Stomach (tissue), 9 donors: ENCODE measurements around the gene SLAMF9. TPM values are rescaled to one million over a fixed set of nuclear protein-coding genes. Genes with fewer than 3 reads are reported as not detected.

Source experiments
- DNase-seq, 2 donors: peaks; one replicate each; pipeline versions ENCODE4 v3.0.0 to v3.0.0-alpha.2; 2013 to 2019
- H3K27ac ChIP-seq, 5 donors: fragments of 200-600 bp in 4 of 5; sonication (generic) in 4 of 5; one replicate each; pipeline ENCODE4 v1.5.1; 2013 to 2019; ENCODE audit warnings: mild to moderate bottlenecking in 1 of 5, moderate library complexity in 1 of 5
- H3K27me3 ChIP-seq, 3 donors: fragments of 200-600 bp; sonication (generic); one replicate each; pipeline ENCODE4 v1.5.1; 2017 to 2019; ENCODE audit warnings: mixed run types in 1 of 3
- H3K36me3 ChIP-seq, 4 donors: fragments of 200-600 bp; sonication (generic); 1 replicate in 3 of 4; 2 replicates in 1 of 4; pipeline ENCODE4 v1.5.1; 2016 to 2019
- H3K4me1 ChIP-seq, 4 donors: fragments of 200-600 bp; sonication (generic); one replicate each; pipeline ENCODE4 v1.5.1; 2016 to 2019
- H3K4me3 ChIP-seq, 4 donors: fragments of 200-600 bp; sonication (generic) in 3 of 4; one replicate each; pipeline ENCODE4 v1.5.1; 2016 to 2019; ENCODE audit warnings: mild to moderate bottlenecking in 1 of 4
- H3K9me3 ChIP-seq, 4 donors: fragments of 200-600 bp; sonication (generic); one replicate each; pipeline ENCODE4 v1.5.1; 2016 to 2019
- EP300 ChIP-seq: sonication (generic); formaldehyde crosslinking; IDR thresholded peaks from one replicate; pipeline ENCODE4 v1.6.1; 2017; ENCODE audit warnings: antibody characterized with exemption
- POLR2A ChIP-seq, 4 donors: fragments of 450-650 bp; IDR thresholded peaks; one replicate each; pipeline ENCODE4 v1.6.1; 2016; ENCODE audit warnings: antibody characterized with exemption in 4 of 4, control low read depth in 2 of 4, mild to moderate bottlenecking in 1 of 4, moderate library complexity in 1 of 4
- POLR2AphosphoS5 ChIP-seq, 3 donors: sonication (generic); formaldehyde crosslinking; IDR thresholded peaks; one replicate each; pipeline ENCODE4 v1.6.1; 2016; ENCODE audit warnings: antibody characterized with exemption in 3 of 3
- WGBS, 5 donors: extraction: QIAGEN DNeasy Blood & Tissue Kit in 3 of 5; methylation state at CpG; one replicate each; pipeline versions ENCODE4 v1.1.5 to v1.1.7; 2013 to 2018; 5-methylcytosine and 5-hydroxymethylcytosine counted together
- intact Hi-C: fragments of 100-400 bp; cut with DNase I; formaldehyde crosslinking; loops from one replicate; pipeline ENCODE4 v1.15.1; 2023; ENCODE audit warnings: low total_unique reads
- polyA plus RNA-seq, 3 donors: library from polyadenylated mRNA; stranded (reverse); fragments of 200-250 nt; gene quantifications; one replicate each; pipeline ENCODE4 v1.2.3, GENCODE V29; 2013
- total RNA-seq, 5 donors: library from RNA; depleted of rRNA; stranded (reverse); fragments of >200 nt; gene quantifications; one replicate each; pipeline versions ENCODE4 v1.1.0 to v1.2.3, GENCODE V29; 2014 to 2016
- TF ChIP-seq, protein P1 (sequence below), 7 experiments: fragments of 450-650 bp in 4 of 7; fragments of 200-600 bp in 3 of 7; sonication (generic) in 3 of 7; IDR thresholded peaks; one replicate each; pipeline ENCODE4 v1.5.1; 2016 to 2019; ENCODE audit warnings: antibody characterized with exemption in 7 of 7, control low read depth in 2 of 7, mild to moderate bottlenecking in 1 of 7
- donor health status: healthy with polysubstance abuse.
- donor health status: Bipolar disorder and iron deficiency.
- donor health status: healthy.

Gene SLAMF9
- total and polyA plus RNA-seq, 8 donors, result 0.87 TPM; not detected in 7

DNA sequence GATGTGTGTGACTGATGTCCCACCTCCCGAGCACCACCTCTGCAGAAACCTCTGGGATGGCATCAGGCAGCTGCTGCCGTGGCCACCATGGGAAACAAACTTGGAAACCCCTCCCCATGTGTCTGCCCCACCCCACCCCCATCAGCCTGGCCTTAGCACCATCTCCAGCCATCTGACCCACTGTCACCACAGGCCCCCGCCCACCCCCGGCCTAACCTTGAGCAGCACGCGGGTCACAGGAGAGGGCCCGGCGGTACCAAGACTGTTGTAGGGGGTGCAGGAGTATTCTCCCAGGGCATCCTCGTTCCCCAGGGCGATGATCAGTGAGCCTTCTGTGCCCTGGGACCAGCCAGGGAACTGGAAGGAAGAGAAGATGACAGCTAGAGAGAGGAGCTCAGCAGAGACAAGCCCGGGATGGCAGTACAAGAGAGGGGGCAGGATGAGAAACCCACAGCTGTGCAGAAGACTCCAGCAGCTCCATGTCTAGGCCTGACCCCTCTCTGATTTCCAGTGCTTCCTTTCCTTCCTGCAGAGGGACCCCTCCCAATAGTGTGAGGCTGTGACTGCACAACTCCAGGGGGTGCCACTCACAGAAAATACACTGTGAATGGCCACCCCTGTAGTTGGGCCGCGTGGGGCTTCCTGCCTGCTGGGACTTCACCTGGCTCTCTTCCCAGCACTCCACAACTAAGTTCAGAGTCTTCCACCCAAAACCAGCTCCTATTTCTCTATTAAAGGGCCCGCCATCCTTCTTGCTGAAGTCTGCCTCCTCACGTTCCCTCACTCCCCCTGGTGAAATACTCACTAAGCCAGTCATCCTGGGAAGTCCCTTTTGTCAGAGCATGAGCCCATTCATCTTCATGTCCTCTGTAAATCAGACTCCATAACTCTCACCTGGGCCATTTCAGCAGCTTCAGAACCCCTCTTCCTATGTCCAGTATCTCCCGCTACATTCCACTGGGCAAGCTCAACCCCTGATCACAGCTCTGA, 21.4 kb downstream of the SLAMF9 start:
- WGBS, 5 donors, result 82 to 89% (median 84%) methylated on average over 14 to 16 of the region's 16 CpGs
- DNase-seq, result no peak
- intact Hi-C loops, result loop anchor here (5.0 kb wide), 1 partner anchor 75 kb away; no protein-coding TSS in a partner anchor
- TF ChIP-seq POLR2AphosphoS5 (IDR thresholded peaks at IDR 0.05) (no peak), EP300 (no peak), POLR2A (IDR thresholded peaks at IDR 0.05) (no peak)
- TF ChIP-seq, protein P1, sequence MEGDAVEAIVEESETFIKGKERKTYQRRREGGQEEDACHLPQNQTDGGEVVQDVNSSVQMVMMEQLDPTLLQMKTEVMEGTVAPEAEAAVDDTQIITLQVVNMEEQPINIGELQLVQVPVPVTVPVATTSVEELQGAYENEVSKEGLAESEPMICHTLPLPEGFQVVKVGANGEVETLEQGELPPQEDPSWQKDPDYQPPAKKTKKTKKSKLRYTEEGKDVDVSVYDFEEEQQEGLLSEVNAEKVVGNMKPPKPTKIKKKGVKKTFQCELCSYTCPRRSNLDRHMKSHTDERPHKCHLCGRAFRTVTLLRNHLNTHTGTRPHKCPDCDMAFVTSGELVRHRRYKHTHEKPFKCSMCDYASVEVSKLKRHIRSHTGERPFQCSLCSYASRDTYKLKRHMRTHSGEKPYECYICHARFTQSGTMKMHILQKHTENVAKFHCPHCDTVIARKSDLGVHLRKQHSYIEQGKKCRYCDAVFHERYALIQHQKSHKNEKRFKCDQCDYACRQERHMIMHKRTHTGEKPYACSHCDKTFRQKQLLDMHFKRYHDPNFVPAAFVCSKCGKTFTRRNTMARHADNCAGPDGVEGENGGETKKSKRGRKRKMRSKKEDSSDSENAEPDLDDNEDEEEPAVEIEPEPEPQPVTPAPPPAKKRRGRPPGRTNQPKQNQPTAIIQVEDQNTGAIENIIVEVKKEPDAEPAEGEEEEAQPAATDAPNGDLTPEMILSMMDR (IDR thresholded peaks at IDR 0.05), result no peak
- Histone ChIP-seq H3K27ac (no peak overlapping the region), H3K4me1 (peaks cover 11 to 18% (median 17%) of the 10 kb centered on the region in 4 donors), H3K27me3 (peaks cover 0 to 10% (median 0%) of the 10 kb centered on the region in 3 donors), H3K9me3 (no peaks in the 10 kb centered on the region), H3K36me3 (peaks cover 0 to 10% (median 0%) of the 10 kb centered on the region in 4 donors), H3K4me3 (no peak overlapping the region)

DNA sequence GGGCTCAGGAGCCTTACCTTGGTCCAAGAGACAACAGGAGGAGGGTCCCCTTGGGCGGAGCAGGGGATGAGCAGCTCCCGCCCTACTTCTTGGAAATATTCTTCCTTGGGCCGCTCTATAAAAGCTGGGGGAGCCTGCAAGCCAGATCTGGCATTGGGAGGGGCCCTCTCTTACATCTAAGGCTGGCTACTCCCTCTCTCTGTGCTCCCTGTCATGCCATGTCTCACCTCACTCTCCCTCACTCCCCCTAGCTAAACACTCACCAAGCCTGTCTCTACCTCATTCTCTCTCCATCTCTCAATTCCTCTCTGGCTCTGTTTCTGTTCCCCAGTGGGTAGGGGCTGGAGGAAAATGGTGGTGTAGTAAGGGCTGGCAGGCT, 22.3 kb downstream of the SLAMF9 start:
- Histone ChIP-seq H3K9me3 (no peaks in the 10 kb centered on the region), H3K27ac (no peak overlapping the region), H3K4me1 (peaks cover 3 to 15% (median 9%) of the 10 kb centered on the region in 4 donors), H3K4me3 (no peak overlapping the region), H3K36me3 (peaks cover 0 to 10% (median 0%) of the 10 kb centered on the region in 4 donors), H3K27me3 (peaks cover 0 to 3% (median 0%) of the 10 kb centered on the region in 3 donors)
- intact Hi-C loops, result loop anchor here (5.0 kb wide), 1 partner anchor 76 kb away; no protein-coding TSS in a partner anchor
- WGBS, 5 donors, result 93 to 100% (median 97%) methylated on average over 3 of the region's 3 CpGs
- no peak for DNase-seq
- TF ChIP-seq EP300, result no peak
- TF ChIP-seq, protein P1 (IDR thresholded peaks at IDR 0.05), result no peak
- no peak for TF ChIP-seq POLR2A (IDR thresholded peaks at IDR 0.05)
- no peak for TF ChIP-seq POLR2AphosphoS5 (IDR thresholded peaks at IDR 0.05)

DNA sequence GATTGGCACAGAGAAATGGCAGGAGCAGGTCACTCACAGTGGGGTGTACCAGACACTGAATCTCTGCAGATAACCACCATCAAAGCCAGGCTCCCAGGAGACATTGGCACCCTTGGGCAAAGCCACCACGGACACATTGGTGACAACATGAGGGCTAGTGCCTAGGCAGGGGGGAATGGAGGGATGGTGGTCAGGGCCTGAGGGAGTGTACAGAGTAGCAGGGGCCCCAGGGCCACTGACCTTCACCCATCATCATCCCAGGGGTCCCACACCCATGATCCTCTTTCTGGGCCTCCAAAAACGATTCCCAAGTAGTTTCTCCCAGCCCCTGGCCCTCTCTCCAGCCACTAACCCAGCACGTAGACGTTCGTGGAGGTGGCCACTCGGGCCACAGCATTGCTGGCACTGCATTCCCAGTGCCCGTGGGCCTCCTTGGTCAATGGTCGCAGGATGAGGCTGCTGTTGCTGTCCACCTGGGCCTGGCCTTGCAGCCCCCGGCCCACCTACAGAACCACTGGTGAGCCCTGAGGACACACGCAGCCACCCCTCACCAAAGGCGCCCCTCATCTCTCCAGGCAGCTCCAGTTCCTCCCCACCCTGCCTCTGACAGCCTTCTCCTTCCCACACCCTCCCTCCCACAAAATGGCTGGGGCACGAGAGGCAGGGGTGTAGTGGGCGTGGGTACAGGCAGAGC, 22.8 kb downstream of the SLAMF9 start:
- intact Hi-C loops, result loop anchor here (5.0 kb wide), 1 partner anchor 76 kb away; no protein-coding TSS in a partner anchor
- Histone ChIP-seq H3K27ac (no peak overlapping the region), H3K27me3 (no peaks in the 10 kb centered on the region), H3K4me1 (peaks cover 2 to 14% (median 7%) of the 10 kb centered on the region in 4 donors), H3K36me3 (peaks cover 0 to 10% (median 0%) of the 10 kb centered on the region in 4 donors), H3K9me3 (no peaks in the 10 kb centered on the region), H3K4me3 (no peak overlapping the region)
- 86 to 94% (median 89%) methylated on average over 7 to 13 of the region's 13 CpGs for WGBS, 5 donors
- DNase-seq, result no peak
- TF ChIP-seq, protein P1 (IDR thresholded peaks at IDR 0.05), result no peak
- no peak for TF ChIP-seq POLR2A (IDR thresholded peaks at IDR 0.05)
- no peak for TF ChIP-seq EP300
- TF ChIP-seq POLR2AphosphoS5 (IDR thresholded peaks at IDR 0.05), result no peak

DNA sequence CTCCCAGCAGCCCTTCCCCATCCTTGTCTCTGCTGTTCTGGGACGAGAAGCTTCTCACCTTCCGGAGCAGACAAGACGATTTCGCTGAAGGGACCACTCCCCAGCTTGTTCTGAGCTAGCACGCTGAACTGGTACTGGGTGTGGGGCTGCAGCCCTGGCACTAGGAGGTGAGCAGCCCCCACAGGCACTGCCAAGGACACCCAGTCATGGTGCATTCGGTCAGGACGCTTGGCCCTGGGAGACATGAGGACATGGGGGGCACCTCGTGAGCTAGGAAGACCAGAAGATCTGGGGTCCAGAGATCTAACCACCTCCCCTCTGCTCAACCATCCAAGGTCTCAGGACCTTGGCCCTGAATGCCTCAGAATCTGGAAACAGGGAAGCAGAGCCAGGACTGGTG, 23.4 kb downstream of the SLAMF9 start:
- intact Hi-C loops, result loop anchor here (5.0 kb wide), 1 partner anchor 77 kb away; no protein-coding TSS in a partner anchor
- H3K9me3 ChIP-seq, result no peaks in the 10 kb centered on the region
- no peak overlapping the region for H3K4me3 ChIP-seq
- no peaks in the 10 kb centered on the region for H3K27me3 ChIP-seq
- H3K27ac ChIP-seq, result no peak overlapping the region
- TF ChIP-seq EP300 (no peak), POLR2AphosphoS5 (IDR thresholded peaks at IDR 0.05) (no peak), POLR2A (IDR thresholded peaks at IDR 0.05) (no peak)
- TF ChIP-seq, protein P1 (IDR thresholded peaks at IDR 0.05), result no peak
- DNase-seq, result no peak
- H3K4me1 ChIP-seq, result peaks cover 8 to 15% (median 10%) of the 10 kb centered on the region in 4 donors
- 93 to 98% (median 95%) methylated on average over 8 of the region's 8 CpGs for WGBS, 5 donors
- peaks cover 0 to 10% (median 0%) of the 10 kb centered on the region in 4 donors for H3K36me3 ChIP-seq
